ENCODE data around the gene RNF145. TPM values are rescaled to one million over a fixed set of nuclear protein-coding genes. Genes with fewer than 3 reads are reported as not detected.
"Not testable (repeated sequence)": the region's sequence is repeated elsewhere in the genome, so short reads cannot be mapped to it uniquely, and the experiment has no call there.

The RNF145 gene
- total and polyA plus RNA-seq, 3 donors from 2014 or later: 30.0 to 40.4 (median 39.5) TPM

GRCh38 chr5:159242656-159243055 lies 33.3 kb upstream of the RNF145 start:
- no peak for DNase-seq
- no peaks in the 10 kb centered on the region for H3K27me3 ChIP-seq
- intact Hi-C loops (cut with DNase I; ENCODE audit: low total_unique reads): no loop called here
- no peak overlapping the region for H3K27ac ChIP-seq
- 61 to 66% methylated on average over 4 of the region's 4 CpGs for WGBS, 2 donors
- TF ChIP-seq POLR2A (IDR thresholded peaks at IDR 0.05) (no peak), CTCF (IDR thresholded peaks at IDR 0.05) (no peak)
- no peaks in the 10 kb centered on the region for H3K36me3 ChIP-seq (ENCODE audit: low read depth, missing control alignments)
- no peaks in the 10 kb centered on the region for H3K9me3 ChIP-seq
- no peak overlapping the region for H3K4me3 ChIP-seq
- H3K4me1 ChIP-seq: no peaks in the 10 kb centered on the region

GRCh38 chr5:159241946-159242552 lies 32.7 kb upstream of the RNF145 start:
- TF ChIP-seq CTCF (IDR thresholded peaks at IDR 0.05): no peak
- H3K4me3 ChIP-seq: no peak overlapping the region
- intact Hi-C loops (cut with DNase I; ENCODE audit: low total_unique reads): no loop called here
- no peak for DNase-seq
- no peaks in the 10 kb centered on the region for H3K4me1 ChIP-seq
- H3K9me3 ChIP-seq: no peaks in the 10 kb centered on the region
- no peaks in the 10 kb centered on the region for H3K36me3 ChIP-seq (ENCODE audit: low read depth, missing control alignments)
- H3K27me3 ChIP-seq: no peaks in the 10 kb centered on the region
- H3K27ac ChIP-seq: no peak overlapping the region
- 73 to 81% methylated on average over 2 of the region's 2 CpGs for WGBS, 2 donors

GRCh38 chr5:159240301-159240870 lies 31.0 kb upstream of the RNF145 start:
- no peaks in the 10 kb centered on the region for H3K36me3 ChIP-seq (ENCODE audit: low read depth, missing control alignments)
- no peaks in the 10 kb centered on the region for H3K27me3 ChIP-seq
- 85 to 90% methylated on average over 4 of the region's 4 CpGs for WGBS, 2 donors
- H3K4me1 ChIP-seq: no peaks in the 10 kb centered on the region
- TF ChIP-seq CTCF (IDR thresholded peaks at IDR 0.05) (no peak), POLR2A (IDR thresholded peaks at IDR 0.05) (no peak)
- intact Hi-C loops (cut with DNase I; ENCODE audit: low total_unique reads): no loop called here
- no peak for DNase-seq
- H3K9me3 ChIP-seq: no peaks in the 10 kb centered on the region
- no peak overlapping the region for H3K4me3 ChIP-seq
- H3K27ac ChIP-seq: no peak overlapping the region

- WGBS, 2 donors: 92% methylated on average over 2 of the region's 2 CpGs
- H3K27me3 ChIP-seq; H3K4me1 ChIP-seq; H3K27ac ChIP-seq; H3K36me3 ChIP-seq (ENCODE audit: low read depth, missing control alignments); intact Hi-C loops (cut with DNase I; ENCODE audit: low total_unique reads); DNase-seq; H3K9me3 ChIP-seq; H3K4me3 ChIP-seq: not testable (repeated sequence)
Measured at GRCh38 chr5:159235871-159236520, 26.6 kb upstream of the RNF145 start.

GRCh38 chr5:159231167-159231566 lies 21.8 kb upstream of the RNF145 start:
- intact Hi-C loops (cut with DNase I; ENCODE audit: low total_unique reads): no loop called here
- no peak overlapping the region for H3K27ac ChIP-seq
- no peaks in the 10 kb centered on the region for H3K27me3 ChIP-seq
- WGBS, 2 donors: 88 to 92% methylated on average over 2 of the region's 2 CpGs
- TF ChIP-seq CTCF (IDR thresholded peaks at IDR 0.05): no peak
- no peak for TF ChIP-seq POLR2A (IDR thresholded peaks at IDR 0.05)
- DNase-seq: no peak
- no peak overlapping the region for H3K4me3 ChIP-seq
- no peaks in the 10 kb centered on the region for H3K4me1 ChIP-seq
- no peaks in the 10 kb centered on the region for H3K9me3 ChIP-seq
- no peaks in the 10 kb centered on the region for H3K36me3 ChIP-seq (ENCODE audit: low read depth, missing control alignments)

All from testis (tissue), 3 donors.